K562 (cell line): ENCODE data around the gene NRF1.

Experiments used
- BACH1 ChIP-seq: fragments of 200-800 bp; sonication (Bioruptor generic); IDR thresholded peaks from 2 replicates; pipeline ENCODE4 v1.6.1; 2016; ENCODE audit warnings: missing genetic modification characterization, missing compliant biosample characterization
- CBFB ChIP-seq: sonication (generic); formaldehyde crosslinking; IDR thresholded peaks from 2 replicates; pipeline ENCODE4 v1.4.0; 2020; ENCODE audit warnings: mild to moderate bottlenecking, missing genetic modification reagents
- NFIC ChIP-seq: fragments of 450-650 bp; IDR thresholded peaks from 2 replicates; pipeline ENCODE4 v1.6.1; 2017; ENCODE audit warnings: mild to moderate bottlenecking, inconsistent platforms
- ZBTB8A ChIP-seq: fragments of 450-650 bp; IDR thresholded peaks from 2 replicates; pipeline ENCODE4 v1.6.1; 2018; ENCODE audit warnings: mild to moderate bottlenecking, moderate library complexity; ENCODE audit not compliant: partially characterized antibody
- TF ChIP-seq, protein P1 (sequence below): conservative IDR thresholded peaks from 2 replicates; pipeline ENCODE4 v1.6.1; 2011; ENCODE audit warnings: low read depth, mild to moderate bottlenecking, low read length; ENCODE audit not compliant: control insufficient read depth

DNA sequence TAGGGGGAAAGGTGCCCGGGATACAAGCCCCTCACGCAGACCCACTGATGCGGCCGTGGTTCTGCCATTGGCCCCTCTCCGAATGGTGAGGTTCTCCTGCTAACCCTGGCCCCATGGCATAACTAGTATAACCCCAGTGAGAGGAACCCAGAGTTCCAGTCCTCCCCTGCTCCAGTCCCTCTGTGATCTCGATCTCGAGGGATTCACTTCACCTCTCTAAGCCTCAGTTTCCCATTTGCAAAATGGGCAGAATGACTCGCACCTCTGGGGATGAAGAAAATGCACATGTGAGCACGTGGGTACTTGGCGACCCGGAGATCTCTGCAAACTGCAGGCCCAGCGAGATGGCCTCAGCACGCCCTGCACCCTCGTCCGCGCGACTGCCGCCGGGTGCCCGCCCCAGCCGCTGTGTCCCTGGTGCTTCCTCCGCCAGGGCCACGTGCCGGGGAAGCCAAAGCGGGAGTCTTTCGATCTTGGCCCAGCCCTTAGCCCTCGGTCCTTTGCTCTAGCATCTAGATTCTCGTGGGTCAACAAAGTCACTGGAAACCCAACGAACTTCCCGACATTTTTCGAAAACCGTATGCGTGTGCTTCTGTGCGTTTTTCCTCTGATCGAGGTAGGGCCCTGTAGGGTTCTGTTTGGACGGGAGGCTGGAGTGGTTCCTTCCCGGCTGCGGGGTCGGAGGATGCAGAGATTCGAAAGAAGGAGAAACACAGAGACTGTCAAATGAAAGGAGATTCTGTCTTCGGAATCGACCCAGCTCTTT lies 171.5 kb downstream of the NRF1 start:
- TF ChIP-seq BACH1 (tag): no peak
- TF ChIP-seq, protein P1, sequence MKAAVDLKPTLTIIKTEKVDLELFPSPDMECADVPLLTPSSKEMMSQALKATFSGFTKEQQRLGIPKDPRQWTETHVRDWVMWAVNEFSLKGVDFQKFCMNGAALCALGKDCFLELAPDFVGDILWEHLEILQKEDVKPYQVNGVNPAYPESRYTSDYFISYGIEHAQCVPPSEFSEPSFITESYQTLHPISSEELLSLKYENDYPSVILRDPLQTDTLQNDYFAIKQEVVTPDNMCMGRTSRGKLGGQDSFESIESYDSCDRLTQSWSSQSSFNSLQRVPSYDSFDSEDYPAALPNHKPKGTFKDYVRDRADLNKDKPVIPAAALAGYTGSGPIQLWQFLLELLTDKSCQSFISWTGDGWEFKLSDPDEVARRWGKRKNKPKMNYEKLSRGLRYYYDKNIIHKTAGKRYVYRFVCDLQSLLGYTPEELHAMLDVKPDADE: no peak
- TF ChIP-seq ZBTB8A: no peak
- TF ChIP-seq NFIC: no peak
- TF ChIP-seq CBFB (CRISPR knock-in tag): no peak
